GM18508 (cell line): Measurements from ENCODE around the gene MED27.

Experiments used
- ATAC-seq: cut with Tn5 transposase; IDR thresholded peaks from one replicate; pipeline ENCODE4 v1.9.1; 2021; ENCODE audit warnings: moderate number of reproducible peaks; ENCODE audit not compliant: insufficient read depth, unreplicated experiment

MED27 gene

GRCh38 chr9:131867611-131868192 is 212.0 kb downstream of the MED27 start:
- no peak for ATAC-seq

- ATAC-seq: no peak
Observed at GRCh38 chr9:131865446-131866195, 214.0 kb downstream of the MED27 start.

GRCh38 chr9:131864531-131864930 is 215.1 kb downstream of the MED27 start:
- ATAC-seq: no peak

- no peak for ATAC-seq
Observed at GRCh38 chr9:131863306-131863896, 216.3 kb downstream of the MED27 start.

- ATAC-seq: no peak
Observed at GRCh38 chr9:131862261-131862660, 217.4 kb downstream of the MED27 start.

GRCh38 chr9:131860430-131860829 is 219.2 kb downstream of the MED27 start:
- ATAC-seq: no peak

- no peak for ATAC-seq
Observed at GRCh38 chr9:131858147-131858546, 221.5 kb downstream of the MED27 start.

- no peak for ATAC-seq
Observed at GRCh38 chr9:131856105-131856504, 223.6 kb downstream of the MED27 start.

GRCh38 chr9:131854896-131855613 is 224.6 kb downstream of the MED27 start:
- no peak for ATAC-seq

- no peak for ATAC-seq
Observed at GRCh38 chr9:131854334-131854733, 225.3 kb downstream of the MED27 start.

- no peak for ATAC-seq
Observed at GRCh38 chr9:131853434-131853833, 226.2 kb downstream of the MED27 start.

- no peak for ATAC-seq
Observed at GRCh38 chr9:131851414-131851813, 228.3 kb downstream of the MED27 start.

GRCh38 chr9:131849391-131849790 is 230.3 kb downstream of the MED27 start:
- ATAC-seq: no peak

- no peak for ATAC-seq
Observed at GRCh38 chr9:131848570-131849160, 231.0 kb downstream of the MED27 start.

- ATAC-seq: no peak
Observed at GRCh38 chr9:131847665-131848354, 231.9 kb downstream of the MED27 start.

GRCh38 chr9:131845305-131846298 is 234.1 kb downstream of the MED27 start:
- ATAC-seq: no peak

GRCh38 chr9:131844745-131845118 is 234.9 kb downstream of the MED27 start:
- ATAC-seq: no peak

- ATAC-seq: no peak
Observed at GRCh38 chr9:131843989-131844744, 235.5 kb downstream of the MED27 start.
